Measurements from ENCODE around the gene DOCK7.

Gene DOCK7

DNA sequence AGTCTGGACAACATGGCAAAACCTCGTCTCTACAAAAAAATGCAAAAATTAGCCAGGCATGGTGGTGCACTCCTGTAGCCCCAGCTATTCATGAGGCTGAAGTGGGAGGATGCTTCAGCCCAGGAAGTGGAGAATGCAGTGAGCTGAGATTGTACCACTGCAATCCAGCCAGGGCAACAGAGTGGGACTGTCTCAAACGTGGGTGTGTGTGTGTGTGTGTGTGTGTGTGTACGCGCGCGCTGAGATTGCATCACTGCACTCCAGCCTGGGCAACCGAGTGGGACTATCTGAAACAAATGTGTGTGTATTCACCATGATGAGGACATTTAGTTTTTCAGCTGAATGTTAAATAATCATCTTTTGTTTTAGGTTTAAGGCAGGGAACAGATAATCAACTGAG lies 230.2 kb downstream of the DOCK7 start:
- DNase-seq = peak in 1 of 56 donors; percentile 2

- DNase-seq = no peak
Observed at GRCh38 chr1:62452951-62453350, 235.2 kb downstream of the DOCK7 start.

DNA sequence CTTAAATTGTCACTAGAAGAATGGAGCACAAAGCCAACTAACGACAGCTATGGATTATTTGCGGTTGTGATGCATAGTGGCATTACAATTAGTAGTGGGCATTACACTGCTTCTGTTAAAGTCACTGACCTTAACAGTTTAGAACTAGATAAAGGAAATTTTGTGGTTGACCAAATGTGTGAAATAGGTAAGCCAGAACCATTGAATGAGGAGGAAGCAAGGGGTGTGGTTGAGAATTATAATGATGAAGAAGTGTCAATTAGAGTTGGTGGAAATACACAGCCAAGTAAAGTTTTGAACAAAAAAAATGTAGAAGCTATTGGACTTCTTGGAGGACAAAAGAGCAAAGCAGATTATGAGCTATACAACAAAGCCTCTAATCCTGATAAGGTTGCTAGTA lies 237.9 kb downstream of the DOCK7 start:
- DNase-seq = no peak

DNA sequence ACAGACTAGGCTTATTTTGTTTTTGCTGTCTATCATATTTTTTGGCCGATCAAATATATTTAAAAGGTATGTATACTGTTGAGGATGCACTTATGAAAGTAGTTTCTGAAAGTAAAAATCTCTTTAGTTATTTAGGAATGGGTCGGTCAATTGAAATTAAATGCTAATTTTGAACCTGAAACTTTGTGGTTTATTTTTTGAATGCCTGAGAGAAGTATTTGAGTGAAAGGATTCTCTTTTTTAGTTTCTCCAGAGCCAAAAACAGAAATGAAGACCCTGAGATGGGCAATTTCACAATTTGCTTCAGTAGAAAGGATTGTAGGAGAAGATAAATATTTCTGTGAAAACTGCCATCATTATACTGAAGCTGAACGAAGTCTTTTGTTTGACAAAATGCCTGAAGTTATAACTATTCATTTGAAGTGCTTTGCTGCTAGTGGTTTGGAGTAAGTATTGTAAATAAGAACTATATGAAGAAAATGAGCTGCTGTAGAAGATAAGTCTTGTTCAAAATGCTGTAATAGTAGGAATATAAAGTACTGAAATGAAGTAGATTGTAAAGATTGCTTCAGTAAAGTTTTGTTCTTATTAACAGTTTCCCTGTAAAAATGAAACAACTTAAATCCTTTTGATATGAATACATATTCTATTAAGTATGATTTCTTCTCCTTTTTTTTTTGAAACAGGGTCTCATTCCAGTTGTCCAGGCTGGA lies 239.8 kb downstream of the DOCK7 start:
- DNase-seq = no peak

- DNase-seq = no peak
Observed at GRCh38 chr1:62444701-62445100, 243.5 kb downstream of the DOCK7 start.

DNA sequence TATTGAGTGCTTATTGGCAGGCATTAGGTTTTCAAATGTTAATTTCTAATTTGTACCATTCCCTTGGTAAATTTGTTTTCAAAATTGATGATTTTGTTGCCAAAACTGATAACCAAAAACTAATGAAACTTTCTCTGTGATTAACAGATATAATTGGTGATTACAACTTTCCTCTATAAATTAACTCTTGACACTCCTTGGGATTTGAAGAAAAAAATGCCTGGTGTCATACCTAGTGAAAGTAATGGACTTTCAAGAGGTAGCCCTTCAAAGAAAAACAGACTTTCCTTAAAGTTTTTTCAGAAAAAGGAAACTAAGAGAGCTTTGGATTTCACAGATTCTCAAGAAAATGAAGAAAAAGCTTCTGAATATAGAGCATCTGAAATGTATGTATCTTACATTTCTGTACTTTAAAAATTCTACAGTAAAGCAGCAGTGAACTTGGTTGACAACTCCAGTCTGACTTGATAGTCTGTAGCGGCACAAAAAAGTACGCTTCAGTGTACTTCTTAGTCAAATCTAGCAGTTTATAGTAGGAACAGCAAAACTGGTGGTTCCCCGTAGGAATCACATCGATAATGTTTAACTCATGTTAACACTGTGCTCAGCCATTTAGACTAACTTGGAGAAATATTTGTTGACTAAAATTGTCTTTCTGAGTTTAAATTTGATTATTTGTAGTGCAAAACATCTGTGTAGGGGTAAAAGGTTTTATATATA lies 248.4 kb downstream of the DOCK7 start:
- no peak for DNase-seq

- no peak for DNase-seq
Observed at GRCh38 chr1:62438163-62438562, 250.0 kb downstream of the DOCK7 start.

DNA sequence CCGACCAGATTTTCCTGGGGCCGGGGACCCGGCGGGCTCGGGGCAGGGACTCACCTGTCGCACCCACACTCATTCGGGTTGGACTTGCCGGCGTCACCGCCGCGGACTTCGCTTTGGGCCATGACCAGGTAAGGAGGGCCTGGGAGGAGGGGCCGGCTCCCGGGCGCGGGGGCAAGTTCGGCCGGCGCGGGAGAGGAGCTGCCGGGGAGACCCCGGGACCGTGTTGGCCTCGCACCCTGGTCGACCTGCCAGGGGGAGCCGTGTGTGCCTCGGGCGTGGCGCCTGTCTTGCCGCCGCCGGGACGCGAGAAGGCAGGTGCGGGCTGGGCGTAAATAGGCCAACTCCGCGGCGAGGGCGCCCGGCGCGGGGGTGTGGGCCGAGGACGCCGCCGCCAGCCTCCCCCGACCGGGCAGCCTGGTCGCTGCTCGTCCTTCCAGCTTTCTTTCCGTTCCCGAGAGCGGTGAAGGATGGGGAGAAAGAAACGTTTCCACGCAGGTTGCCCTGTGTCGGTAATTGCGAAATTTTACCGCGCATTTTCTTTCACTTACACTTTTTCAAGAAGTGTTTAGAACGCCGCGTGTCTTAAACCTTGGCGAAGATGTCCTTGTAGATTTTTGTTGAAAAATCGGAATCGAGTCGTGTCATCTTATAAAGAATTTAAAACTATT lies 250.8 kb downstream of the DOCK7 start:
- DNase-seq = peak in 9 of 56 donors; percentile 37 to 69 (median 57)

DNA sequence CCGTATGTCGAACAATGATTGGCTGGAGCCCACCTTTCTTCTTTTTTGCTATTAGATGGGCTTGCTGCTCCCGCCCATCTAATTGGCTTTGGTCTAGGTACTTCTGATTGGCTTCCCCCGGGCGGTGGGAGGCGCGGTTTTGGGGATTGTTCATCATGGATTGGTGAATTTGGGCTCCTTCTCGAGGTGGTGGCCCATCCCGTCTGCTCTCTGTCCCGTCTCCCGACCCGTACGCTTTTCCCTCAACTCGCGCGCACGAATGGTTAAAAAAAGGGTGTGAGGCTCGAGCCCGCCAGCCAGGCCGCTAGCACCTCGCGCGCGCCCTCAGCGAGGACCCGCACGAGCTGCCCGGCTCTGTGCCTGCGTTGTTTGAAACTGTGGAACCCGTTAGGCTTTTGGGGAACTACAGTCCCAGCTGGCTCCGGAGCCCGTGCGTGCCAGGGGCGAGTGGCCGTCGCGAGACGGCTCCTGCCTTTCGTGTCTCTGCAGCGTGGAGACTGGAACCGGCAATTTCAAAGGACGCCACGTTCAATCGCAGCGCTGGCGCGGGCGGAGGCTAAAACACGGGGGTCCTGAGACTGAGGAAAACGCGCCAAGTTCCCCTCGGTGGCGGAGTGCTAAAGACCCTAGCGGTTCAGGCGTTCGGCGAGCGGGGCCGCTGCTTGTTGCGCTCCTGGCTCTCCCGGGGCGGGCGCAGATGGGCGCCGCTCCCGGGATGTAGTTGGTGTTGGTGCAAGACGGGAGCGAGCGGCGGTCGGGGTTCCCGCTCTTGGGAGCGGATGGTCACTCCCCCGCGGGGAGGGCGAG lies 251.5 kb downstream of the DOCK7 start, which contains the start of gene USP1:
Gene USP1, plus strand, starts transcription at position 584 of the 807 bp plus-strand sequence. CDS start 2,819 bp downstream, outside the sequence.
- DNase-seq = peak; percentile 66 to 100 (median 97)

DNA sequence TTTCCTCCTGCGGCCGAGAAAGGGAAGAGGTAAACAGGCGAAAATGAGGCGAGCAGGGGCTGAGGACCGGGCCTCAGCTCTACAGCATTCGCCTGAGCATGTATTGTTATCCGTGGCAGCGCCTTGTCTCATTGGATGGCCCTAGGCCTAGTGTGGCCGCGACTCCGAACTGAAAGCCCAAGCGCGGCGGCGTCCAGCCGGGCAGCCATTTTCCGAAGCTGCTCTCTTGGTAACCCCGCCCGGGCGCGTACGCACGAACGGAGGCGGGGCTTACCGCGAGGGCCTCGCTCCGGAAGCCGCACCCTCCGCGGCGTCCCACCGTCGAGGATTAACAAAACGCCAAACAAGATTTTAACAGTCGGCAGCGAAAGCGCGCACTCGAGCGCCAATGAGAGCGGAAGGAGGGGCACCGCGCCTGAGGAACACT lies 252.1 kb downstream of the DOCK7 start:
- DNase-seq = peak in 35 of 56 donors; percentile 91 to 100 (median 98)

DNA sequence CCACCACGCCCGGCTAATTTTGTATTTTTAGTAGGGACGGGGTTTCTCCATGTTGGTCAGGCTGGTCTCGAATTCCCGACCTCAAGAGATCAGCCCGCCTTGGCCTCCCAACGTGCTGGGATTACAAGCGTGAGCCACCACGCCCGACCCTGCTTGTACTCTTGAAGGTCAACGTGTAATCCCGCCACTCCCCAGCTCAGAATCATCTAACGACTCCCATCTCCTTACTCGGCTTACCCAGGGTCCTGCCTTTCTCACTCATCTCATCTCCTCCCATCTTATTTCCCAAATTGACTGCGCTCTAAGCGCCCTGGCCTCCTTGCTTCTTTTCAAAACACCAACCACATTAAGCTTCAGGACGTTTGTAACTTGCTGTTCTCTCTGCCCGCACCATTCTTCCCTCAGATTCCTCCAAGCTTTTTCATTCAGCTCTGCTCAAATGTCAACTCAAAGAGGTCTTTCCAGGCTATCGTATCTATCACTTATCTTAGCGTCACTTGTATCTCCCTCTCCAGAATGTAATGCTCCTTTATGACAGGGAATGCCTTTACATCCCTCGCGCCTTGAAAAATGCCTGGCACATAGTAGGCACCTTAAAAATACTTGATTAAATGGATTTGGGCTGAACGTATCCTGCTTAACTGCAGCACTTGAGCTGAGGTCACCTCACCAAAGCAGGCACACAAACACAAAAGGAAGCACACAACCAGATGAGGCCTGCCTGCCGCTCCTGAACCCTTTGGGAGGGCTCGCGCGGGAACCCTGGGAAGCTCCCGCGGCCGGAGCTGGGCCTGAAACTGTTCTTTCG lies 252.8 kb downstream of the DOCK7 start:
- DNase-seq = peak in 3 of 56 donors; percentile 3 to 44 (median 19)

DNA sequence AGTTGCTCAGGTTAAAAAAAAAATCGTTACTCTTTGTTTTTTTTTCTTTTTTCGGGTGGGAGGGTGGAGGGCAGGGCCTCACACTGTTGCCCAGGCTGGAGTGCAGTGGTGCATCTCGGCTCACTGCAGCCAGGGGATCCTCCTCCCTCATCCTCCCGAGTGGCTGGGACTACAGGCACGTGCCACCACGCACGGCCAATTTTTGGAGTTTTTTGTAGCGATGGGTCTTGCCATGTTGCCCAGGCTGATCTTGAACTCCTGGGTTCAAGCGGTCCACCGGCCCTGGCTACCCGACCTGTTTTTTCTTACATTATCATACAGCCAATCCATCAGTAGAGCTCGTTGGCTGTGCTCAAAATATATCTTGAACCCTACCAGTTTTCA lies 253.6 kb downstream of the DOCK7 start:
- DNase-seq = no peak

- no peak for DNase-seq
Observed at GRCh38 chr1:62433861-62434617, 254.1 kb downstream of the DOCK7 start.

- no peak for DNase-seq
Observed at GRCh38 chr1:62429581-62429980, 258.6 kb downstream of the DOCK7 start.

- DNase-seq = no peak
Observed at GRCh38 chr1:62428351-62428750, 259.8 kb downstream of the DOCK7 start.

- no peak for DNase-seq
Observed at GRCh38 chr1:62426794-62427193, 261.4 kb downstream of the DOCK7 start.

DNA sequence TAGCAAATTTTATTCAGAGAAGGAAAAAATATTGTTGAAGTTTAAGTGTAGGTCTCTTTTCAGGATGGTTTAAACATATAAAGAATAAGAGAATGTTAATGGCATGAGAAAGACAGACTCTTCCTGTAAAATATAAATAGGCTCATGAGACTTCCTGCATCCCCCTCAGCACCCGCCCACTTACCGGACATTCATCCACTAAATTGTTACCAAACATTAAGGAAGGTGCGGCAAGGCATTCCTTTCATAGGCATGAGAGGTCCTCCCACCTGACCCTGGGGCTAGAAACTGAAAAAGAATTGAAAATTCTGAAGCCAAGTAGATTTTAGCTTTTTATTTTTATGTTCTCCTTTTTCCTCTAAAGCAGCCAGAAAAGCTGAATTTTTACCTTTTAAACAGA lies 261.9 kb downstream of the DOCK7 start:
- no peak for DNase-seq

DNA sequence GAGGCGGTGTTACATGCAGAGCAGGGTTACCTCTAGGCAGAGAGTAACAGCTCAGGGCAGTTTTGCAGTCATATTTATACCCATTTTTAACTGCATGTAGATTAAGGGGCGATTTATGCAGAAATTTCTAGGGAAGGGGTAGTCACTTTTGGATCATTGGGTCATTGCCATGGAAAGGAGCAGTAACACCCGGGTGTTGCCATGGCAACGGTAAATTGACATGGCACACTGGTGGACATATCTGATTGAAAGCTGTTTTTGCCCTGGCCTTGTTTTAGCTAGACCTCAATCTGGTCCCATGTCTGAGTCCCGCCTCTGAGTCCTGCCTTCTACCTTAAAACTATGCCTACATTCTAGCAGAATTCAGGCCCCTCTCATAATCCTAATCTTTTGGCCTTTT lies 263.1 kb downstream of the DOCK7 start:
- DNase-seq = no peak

DNA sequence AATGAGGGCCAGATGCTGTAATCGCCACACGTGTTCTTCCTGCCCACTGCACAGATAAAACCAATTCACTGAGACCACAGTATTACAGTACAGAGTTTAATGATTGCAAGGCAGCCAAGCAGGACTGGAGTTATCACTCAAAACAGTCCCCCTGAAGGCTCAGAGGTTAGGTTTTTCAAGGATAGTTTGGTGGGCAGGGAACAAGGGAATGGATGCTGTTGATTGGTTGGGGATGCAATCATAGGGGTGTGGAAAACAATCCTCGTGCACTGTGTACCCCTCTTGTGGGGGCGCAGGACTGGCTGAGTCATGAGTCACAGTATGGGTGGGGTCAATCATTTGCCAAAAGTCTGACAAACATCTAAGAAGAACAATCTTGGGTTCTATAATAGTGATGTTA lies 263.8 kb downstream of the DOCK7 start:
- DNase-seq = no peak

All from amygdala (tissue), 56 donors.